ENCODE measurements around the gene ACTL7B.
"Not testable (repeated sequence)": the region's sequence is repeated elsewhere in the genome, so short reads cannot be mapped to it uniquely, and the experiment has no call there.

Gene ACTL7B

DNA sequence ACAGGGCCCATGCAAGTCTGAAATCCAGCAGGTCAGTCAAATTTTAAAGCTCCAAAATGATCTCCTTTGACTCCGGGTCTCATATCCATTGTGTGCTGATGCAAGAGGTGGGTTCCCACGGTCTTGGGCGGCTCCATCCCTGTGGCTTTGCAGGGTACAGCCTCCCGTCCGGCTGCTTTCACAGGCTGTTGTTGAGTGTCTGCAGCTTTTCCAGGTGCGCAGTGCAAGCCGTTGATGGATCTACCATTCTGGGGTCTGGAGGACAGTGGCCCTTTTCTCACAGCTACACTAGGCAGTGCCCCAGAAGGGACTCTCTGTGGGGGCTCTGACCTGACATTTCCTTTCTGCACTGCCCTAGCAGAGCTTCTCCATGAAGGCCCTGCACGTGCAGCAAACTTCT lies 7.5 kb downstream of the ACTL7B start:
- H3K27ac ChIP-seq; DNase-seq (ENCODE audit: low read depth, low spot score): not testable (repeated sequence)

DNA sequence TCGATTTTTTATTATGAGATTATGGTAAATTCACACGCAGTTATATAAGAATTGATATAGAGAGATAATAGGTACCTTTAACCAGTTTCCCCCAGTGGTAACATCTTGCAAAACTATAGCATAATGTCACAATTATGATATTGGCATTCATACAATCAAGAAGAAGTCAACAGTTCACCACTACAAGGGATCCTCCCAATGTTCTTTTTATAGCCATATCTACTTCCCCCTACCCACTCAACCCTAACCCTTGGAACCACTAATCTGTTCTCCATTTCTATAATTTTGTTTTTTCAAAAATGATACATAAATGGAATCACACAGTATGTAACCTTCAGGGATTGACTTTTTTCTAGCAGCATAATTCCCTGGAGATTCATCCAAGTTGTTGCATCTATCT lies 9.8 kb downstream of the ACTL7B start:
- H3K27ac ChIP-seq = no peak overlapping the region
- no peak for DNase-seq (ENCODE audit: low read depth, low spot score)

DNA sequence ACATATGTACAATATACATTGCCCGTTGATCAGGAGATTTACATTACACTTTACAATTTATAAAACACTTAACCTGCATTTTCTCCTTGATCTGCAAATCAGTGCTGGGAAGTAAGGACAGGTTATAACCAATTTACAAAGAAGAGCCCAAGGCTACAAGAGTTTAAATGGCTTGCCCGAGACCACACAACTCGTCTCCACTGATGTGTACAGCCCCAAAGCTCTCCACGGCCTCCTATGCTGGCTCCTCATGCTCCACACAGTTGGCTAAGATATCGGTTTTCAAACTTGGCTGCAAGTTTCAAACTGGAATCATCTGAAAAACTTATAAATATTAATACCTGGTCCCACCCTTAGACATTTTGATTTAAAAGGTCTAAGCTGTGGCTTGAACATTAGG lies 10.3 kb downstream of the ACTL7B start:
- H3K27ac ChIP-seq = no peak overlapping the region
- DNase-seq (ENCODE audit: low read depth, low spot score) = no peak

DNA sequence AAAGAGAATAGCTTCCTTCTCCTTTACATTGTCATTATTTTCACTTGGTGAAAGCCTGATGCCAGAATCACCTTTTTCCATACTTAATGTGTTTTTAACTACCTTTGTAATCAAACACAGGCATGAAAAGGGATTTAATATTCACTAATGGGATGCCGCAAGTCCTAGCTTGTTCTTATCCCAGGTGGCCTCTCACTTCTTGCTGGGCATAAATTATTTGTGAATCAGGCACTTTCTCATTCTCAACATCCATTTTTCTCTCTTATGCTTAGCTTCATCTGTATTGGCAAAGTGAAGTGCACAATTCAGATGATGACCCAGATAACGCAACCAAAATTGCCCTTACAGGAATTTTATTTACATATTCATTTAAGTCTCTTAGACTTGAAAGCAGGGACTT lies 10.9 kb downstream of the ACTL7B start:
- H3K27ac ChIP-seq = peak overlapping the region; percentile 23
- DNase-seq (ENCODE audit: low read depth, low spot score) = no peak

- peak overlapping the region; percentile 23 for H3K27ac ChIP-seq
- no peak for DNase-seq (ENCODE audit: low read depth, low spot score)
These were observed 11.4 kb downstream of the ACTL7B start for GRCh38 chr9:108844391-108844790.

DNA sequence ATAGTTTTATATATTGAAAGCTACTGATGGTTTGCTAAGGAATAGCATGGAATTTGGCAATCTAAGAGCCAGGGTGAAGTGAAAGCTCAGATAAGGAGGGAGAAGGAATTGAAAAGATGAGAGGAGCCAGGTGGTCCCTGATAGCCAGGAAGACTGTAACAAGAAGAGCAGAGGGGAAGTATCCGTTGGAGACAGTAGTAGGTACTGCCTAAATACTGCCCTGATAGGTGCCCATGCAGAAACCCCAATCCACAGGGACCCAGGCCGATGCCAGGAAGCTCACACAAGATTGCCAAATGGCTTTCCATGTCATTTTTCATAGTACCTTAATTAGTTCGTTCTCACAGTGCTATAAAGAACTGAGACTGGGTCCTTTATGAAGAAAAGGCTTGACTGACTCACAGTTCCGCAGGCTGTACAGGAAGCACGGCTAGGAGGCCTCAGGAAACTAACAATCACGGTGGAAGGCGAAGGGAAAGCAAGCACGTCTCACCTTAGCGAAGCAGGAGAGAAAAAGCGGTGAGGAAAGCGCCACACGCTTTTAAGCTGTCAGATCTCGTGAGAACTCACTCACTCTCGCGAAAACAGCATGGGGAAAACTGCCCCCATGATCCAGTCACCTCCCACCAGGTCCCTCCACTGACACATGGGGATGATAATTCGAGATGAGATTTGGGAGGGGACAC lies 13.0 kb downstream of the ACTL7B start:
- no peak overlapping the region for H3K27ac ChIP-seq
- DNase-seq (ENCODE audit: low read depth, low spot score) = no peak

DNA sequence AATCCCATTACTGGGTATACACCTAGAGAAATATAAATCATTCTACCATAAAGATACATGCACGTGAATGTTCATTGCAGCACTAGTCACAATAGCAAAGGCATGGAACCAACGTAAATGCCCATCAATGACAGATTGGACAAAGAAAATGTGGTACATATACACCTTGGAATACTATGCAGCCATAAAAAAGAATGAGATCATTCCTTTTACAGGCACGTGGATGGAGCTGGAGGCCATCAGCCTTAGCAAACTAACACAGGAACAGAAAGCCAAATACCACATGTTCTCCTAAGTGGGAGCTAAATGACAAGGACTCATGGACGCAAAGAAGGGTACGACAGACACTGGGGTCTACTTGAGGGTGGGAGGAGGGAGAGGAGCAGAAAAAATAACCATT lies 16.2 kb downstream of the ACTL7B start:
- not testable (repeated sequence) for DNase-seq (ENCODE audit: low read depth, low spot score); H3K27ac ChIP-seq

DNA sequence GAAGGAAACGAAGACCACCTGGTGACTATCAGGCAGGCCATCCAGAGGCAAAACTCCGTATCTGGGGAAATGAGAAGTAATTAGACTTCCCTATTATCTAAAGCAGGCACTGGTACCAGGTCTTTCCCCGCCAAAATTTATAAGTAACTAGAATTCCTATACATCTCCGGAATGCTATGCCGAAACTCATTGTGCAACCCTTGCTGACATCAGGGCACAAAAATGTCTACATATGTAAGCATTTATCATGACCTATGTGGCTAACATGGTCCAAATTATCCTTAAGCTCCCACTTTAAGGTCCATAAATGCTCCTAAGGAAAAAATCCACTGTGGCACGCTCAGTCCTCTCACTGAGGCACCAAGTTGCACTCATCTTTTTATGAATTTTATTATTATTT lies 17.8 kb downstream of the ACTL7B start:
- DNase-seq (ENCODE audit: low read depth, low spot score) = peak; percentile 68
- peak overlapping the region; percentile 99 for H3K27ac ChIP-seq

GRCh38 chr9:108837530-108837929 lies 18.3 kb downstream of the ACTL7B start:
- DNase-seq (ENCODE audit: low read depth, low spot score) = peak; percentile 91
- H3K27ac ChIP-seq = peak overlapping the region; percentile 99

DNA sequence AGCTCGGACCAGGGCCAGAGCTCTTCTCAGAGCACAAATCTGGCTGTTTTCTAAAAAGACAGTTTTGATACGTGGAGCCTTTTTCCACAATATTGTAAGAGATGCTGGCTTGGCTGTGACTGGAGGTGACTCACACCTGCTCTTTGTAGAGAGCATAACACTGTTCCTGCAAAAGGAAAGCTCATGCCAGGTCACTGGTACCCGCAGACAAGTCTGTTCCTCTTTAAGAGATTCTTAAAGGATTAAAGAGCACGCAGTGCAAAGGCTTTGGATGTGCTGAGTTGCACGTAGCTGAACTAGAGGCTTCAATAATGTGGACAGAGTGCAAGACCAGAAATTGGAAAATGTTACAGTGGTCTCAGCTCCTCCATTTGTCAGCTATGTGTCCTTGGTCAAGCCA lies 19.0 kb downstream of the ACTL7B start:
- H3K27ac ChIP-seq = peak overlapping the region; percentile 99
- peak; percentile 97 for DNase-seq (ENCODE audit: low read depth, low spot score)

DNA sequence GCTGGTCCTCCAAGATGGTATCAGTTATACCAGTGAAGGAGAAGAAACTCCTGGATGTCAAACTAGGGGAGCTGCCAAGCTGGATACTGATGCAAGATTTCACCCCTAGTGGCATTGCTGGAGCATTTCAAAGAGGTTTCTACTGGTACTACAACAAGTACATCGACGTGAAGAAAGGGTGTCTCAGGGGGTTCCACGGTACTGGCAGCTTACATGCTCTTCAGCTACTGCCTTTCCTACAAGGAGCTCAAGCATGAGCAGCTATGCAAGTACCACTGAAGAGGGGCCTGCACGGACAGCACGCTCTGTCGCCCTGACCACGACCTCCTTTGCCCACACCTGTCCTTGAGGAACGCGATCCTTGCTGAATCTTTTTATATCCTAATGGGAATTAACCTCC lies 19.5 kb downstream of the ACTL7B start:
- peak overlapping the region; percentile 99 for H3K27ac ChIP-seq
- DNase-seq (ENCODE audit: low read depth, low spot score) = no peak

DNA sequence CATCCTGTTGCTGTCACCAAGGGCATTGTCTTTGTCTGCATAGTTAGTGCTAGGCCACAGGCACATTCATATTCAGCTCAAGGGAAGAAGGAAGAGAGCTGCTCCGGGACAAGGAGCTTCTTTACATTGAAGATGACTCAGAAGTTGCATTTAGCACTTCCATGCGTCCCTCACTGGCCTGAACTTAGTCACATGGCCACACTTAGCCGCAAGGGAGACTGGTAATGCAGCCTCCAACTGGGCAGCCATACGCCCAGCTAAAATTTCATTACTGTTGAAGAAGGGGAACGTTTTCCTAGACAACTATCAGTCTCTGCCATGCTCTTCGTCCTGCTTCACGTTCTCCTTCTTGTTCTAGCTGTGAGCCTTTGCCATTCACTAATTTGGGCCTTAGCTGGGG lies 20.0 kb downstream of the ACTL7B start:
- peak; percentile 76 for DNase-seq (ENCODE audit: low read depth, low spot score)
- H3K27ac ChIP-seq = peak overlapping the region; percentile 99

DNA sequence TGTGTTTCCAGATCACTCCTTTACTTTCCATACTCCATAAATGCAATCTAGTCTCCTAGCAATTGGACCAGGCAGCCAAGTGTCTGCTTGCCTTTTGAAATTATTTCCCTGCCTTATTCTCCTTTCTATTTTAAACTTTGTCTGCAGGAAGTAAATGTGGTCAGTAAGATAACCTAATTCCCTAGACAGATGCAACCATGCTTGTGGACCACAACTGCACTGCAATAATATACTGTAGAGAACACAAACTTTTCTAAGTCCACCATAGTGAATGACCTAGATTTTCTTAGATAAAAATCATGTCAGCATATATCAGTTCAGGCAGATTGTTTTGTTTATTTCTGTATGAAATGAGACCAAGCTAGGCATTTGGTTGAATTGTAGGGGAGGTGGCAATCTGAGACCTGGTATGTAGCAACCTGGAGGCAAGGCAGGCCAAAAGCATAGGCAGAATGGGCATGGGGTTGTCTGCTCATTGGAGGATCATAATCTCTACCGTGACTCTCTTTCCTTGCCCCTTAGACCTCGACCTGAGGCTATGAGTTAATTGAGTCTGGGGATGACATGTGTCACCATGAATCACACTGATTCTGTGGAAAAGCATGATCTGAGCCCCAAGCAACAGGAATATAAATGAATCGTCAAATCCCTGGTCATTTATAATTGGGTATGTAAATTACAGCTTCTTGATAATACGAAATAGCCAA lies 20.7 kb downstream of the ACTL7B start:
- peak overlapping the region; percentile 99 for H3K27ac ChIP-seq
- peak; percentile 85 for DNase-seq (ENCODE audit: low read depth, low spot score)

GRCh38 chr9:108832179-108832500 lies 23.6 kb downstream of the ACTL7B start:
- DNase-seq (ENCODE audit: low read depth, low spot score) = no peak
- H3K27ac ChIP-seq = peak overlapping the region; percentile 76

DNA sequence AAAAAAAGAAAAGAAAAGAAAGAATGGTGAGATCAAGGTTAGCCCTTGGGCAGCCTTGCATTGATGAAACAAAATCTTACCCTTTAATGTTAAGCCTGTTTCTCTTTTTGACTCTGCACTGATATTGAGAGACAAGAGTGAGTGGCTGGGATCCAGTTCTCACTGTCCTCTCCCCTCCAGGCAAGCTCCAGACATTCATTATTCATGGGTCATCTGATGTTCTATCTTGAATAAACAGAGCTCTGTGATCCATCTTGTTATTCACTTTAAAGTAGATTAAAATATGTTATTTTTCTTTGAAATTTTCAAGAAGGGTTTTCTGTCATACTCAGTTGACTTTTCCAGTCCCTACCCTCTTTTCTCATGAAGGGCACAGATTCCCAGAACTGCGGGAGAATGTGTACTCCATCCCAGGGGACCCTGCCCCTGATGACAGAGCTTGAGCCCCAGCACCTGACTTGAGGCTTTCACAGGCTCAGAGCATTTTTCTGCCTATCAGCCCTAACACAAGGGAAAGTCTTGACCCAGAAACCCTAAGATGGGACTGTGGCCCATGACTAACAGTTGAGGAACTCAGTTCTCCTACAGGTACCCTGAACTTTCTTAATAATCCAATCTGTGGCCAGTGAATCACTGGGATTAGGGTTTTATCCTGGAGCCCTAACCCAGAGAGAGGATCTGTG lies 24.1 kb downstream of the ACTL7B start:
- peak; percentile 55 for DNase-seq (ENCODE audit: low read depth, low spot score)
- H3K27ac ChIP-seq = peak overlapping the region; percentile 76

GRCh38 chr9:108830272-108830671 lies 25.5 kb downstream of the ACTL7B start:
- peak overlapping the region; percentile 76 for H3K27ac ChIP-seq
- DNase-seq (ENCODE audit: low read depth, low spot score) = peak; percentile 64

DNA sequence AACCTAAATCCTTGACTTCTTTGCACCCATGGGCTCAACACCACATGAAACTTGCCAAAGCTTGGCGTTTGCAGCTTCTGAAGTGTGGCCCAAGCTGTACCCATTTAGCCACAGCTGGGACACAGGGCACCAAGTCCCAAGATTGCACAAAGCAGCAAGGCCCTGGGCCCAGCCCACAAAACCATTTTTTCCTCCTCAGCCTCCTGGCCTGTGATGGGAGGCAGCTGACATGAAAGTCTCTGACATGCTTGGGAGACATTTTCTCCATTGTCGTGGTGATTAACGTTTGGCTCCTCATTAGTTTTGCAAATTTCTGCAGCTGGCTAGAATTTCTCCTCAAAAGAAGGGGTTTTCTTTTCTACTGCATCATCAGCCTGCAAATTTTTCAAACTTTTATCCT lies 32.0 kb downstream of the ACTL7B start:
- DNase-seq (ENCODE audit: low read depth, low spot score) = no peak
- H3K27ac ChIP-seq = no peak overlapping the region

GRCh38 chr9:108816037-108816436 lies 39.7 kb downstream of the ACTL7B start:
- DNase-seq (ENCODE audit: low read depth, low spot score) = no peak
- H3K27ac ChIP-seq = no peak overlapping the region

GRCh38 chr9:108815156-108815555 lies 40.6 kb downstream of the ACTL7B start:
- DNase-seq (ENCODE audit: low read depth, low spot score) = no peak
- H3K27ac ChIP-seq = no peak overlapping the region

DNA sequence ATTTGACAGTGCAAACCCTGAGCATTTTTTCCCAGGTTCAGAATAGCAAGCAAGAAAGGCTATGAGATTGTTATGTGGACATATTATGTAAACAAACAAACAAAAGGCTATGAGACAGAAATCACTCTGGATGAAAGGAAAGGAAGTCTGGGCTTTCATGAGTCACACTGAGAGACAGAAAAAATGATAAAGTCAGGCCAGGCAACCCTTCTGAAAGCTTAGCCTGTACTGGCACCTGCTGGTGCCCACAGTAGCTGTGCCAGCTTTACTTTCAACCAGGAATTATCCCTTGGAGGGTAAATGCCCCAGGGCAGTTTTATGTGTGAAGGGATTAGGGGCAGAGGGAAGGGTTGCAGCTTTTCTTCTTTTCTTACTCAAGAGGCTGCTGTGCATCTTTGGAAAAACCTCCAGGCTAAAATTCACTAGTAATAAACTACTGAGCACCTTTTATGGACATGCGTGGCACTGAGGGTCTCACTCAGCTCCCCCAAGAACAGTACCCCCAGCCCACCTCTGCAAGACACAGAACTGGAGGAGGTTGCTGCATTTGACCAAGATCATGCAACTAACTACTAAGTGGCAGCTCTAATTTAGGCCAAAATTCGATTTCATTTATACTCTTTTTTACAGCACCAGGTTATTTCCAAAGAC lies 41.7 kb downstream of the ACTL7B start:
- H3K27ac ChIP-seq = peak overlapping the region; percentile 26

More for the DNA sequence above, 41.7 kb downstream of the ACTL7B start:
- peak; percentile 64 for DNase-seq (ENCODE audit: low read depth, low spot score)
